Heart right ventricle (tissue), 16 donors: ENCODE results near the gene RBMX. TPM values are rescaled to one million over a fixed set of nuclear protein-coding genes. Genes with fewer than 3 reads are reported as not detected.

Source experiments
- ATAC-seq, 8 donors: fragments of 200-7000 bp; cut with Tn5 transposase; one replicate each; pipeline ENCODE4 v1.9.1; 2020; ENCODE audit warnings: mild to moderate bottlenecking in 8 of 8, moderate library complexity in 8 of 8, moderate number of reproducible peaks in 1 of 8
- DNase-seq, 2 donors: peaks; one replicate each; pipeline ENCODE4 v3.0.0-alpha.2; 2020
- H3K27ac ChIP-seq, 10 donors: fragments of 200-600 bp; sonication (generic) in 2 of 10; one replicate each; pipeline versions ENCODE4 v1.5.0 to v1.8.0; 2020 to 2022; ENCODE audit warnings: mild to moderate bottlenecking in 3 of 10
- H3K27me3 ChIP-seq, 7 donors: fragments of 200-600 bp; one replicate each; pipeline ENCODE4 v1.8.0; 2021 to 2022; ENCODE audit warnings: mild to moderate bottlenecking in 2 of 7
- H3K36me3 ChIP-seq, 9 donors: fragments of 200-600 bp; sonication (generic) in 1 of 9; one replicate each; pipeline versions ENCODE4 v1.5.0 to v1.8.0; 2020 to 2022; ENCODE audit warnings: mild to moderate bottlenecking in 2 of 9
- H3K4me1 ChIP-seq, 9 donors: fragments of 200-600 bp; sonication (generic) in 1 of 9; one replicate each; pipeline versions ENCODE4 v1.5.0 to v1.8.0; 2020 to 2022; ENCODE audit warnings: mild to moderate bottlenecking in 4 of 9
- H3K4me3 ChIP-seq, 10 donors: fragments of 200-600 bp; sonication (generic) in 2 of 10; one replicate each; pipeline versions ENCODE4 v1.5.0 to v1.8.0; 2020 to 2022; ENCODE audit warnings: mild to moderate bottlenecking in 7 of 10, moderate library complexity in 2 of 10
- H3K9me3 ChIP-seq, 11 donors: fragments of 200-600 bp in 10 of 11; sonication (generic) in 2 of 11; one replicate each; pipeline versions ENCODE4 v1.5.0 to v1.8.0; 2013 to 2022; ENCODE audit warnings: mild to moderate bottlenecking in 2 of 11, control low read depth in 1 of 11, moderate library complexity in 1 of 11
- WGBS, 2 donors: extraction: QIAGEN DNeasy Blood & Tissue Kit; methylation state at CpG; one replicate each; pipeline ENCODE4 v1.1.7; 2013; ENCODE audit warnings: inconsistent platforms in 1 of 2; 5-methylcytosine and 5-hydroxymethylcytosine counted together
- intact Hi-C, 10 donors: fragments of 100-400 bp; cut with DNase I; formaldehyde crosslinking; loops; one replicate each; pipeline versions ENCODE4 v1.11.1 to v1.14.2; 2022
- polyA plus RNA-seq, 2 donors: library from polyadenylated mRNA; stranded (reverse); fragments of 200-250 nt; gene quantifications; one replicate each; pipeline ENCODE4 v1.2.3, GENCODE V29; 2013
- total RNA-seq, 10 donors: library from RNA; stranded (reverse); fragmentation: NEBNext Ultra II Directional in 3 of 10; extraction: Animal tissue kit (Norgen Biotek cat#: 25700) in 3 of 10; gene quantifications; one replicate each; pipeline versions ENCODE4 v1.2.1 to v1.2.4, GENCODE V29; 2021 to 2023
- TF ChIP-seq, protein P1 (sequence below), 9 donors: fragments of 200-600 bp; sonication (generic) in 2 of 9; IDR thresholded peaks; one replicate each; pipeline versions ENCODE4 v1.5.0 to v1.8.0; 2021 to 2022; ENCODE audit warnings: antibody characterized with exemption in 9 of 9, mild to moderate bottlenecking in 5 of 9, moderate library complexity in 1 of 9
- donor health status: Arrhythmogenic right ventricular cardiomyopathy.
- donor health status: ischemic (EF 13 %, LVEDD 7.1; RV severe dilation, severe dysfunction).
- donor health status: healthy with polysubstance abuse.
- donor health status: DM: no; HTN: yes; CAD: no.
- donor health status: DM: no; HTN: no; CAD: no.
- donor health status: ischemic (EF 25% LVEDD 6.9; RV normal size, moderate dysfunction).
- donor health status: ischemic (EF 25% LVEDD 5.7; RV mildly dilated, moderate dysfunction).
- donor health status: healthy.
- donor health status: DM: yes; HTN: yes; CAD: no.
- donor health status: Ischemic cardiomyopathy.
- donor health status: ischemic (EF 35%, LVEDD 5.7; RV mildly dilated, moderate dysfunction).
- donor health status: nonischemic (EF 11% LVEDD 7.7; RV severe dilation, severe dysfunction).
- donor health status: DM: yes; HTN: yes; CAD: no.
- donor health status: PGD.
- donor health status: ischemic (EF 29% LVEDD 5.4; RV normal size, mild dysfunction).
- donor health status: nonischemic (EF 23%, LVEDD 6.1; RV moderate dilation, normal function).

Gene RBMX
- total and polyA plus RNA-seq, 12 donors = 45.0 to 107 (median 89.6) TPM

DNA sequence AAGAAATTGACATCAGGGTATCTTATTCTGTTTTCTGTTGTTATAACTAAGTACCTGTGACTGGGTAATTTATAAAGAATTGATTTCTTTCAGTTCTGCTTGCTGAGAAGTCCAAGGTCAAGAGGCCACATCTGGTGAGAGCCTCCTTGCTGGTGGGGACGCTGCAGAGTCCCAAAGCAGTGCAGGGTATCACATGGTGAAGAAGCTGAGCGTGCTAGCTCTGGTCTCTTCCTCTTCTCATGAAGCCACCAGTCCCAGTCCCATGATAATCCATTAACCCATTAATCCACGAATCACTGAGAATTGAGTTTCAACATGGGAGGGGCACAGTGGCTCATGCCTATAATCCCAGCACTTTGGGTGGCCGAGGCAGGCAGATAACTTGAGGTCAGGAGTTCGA lies 18.0 kb downstream of the RBMX start:
- peaks cover 0 to 82% (median 12%) of the 10 kb centered on the region in 9 donors for H3K36me3 ChIP-seq
- 68 to 74% methylated on average over 5 of the region's 5 CpGs for WGBS, 2 donors
- intact Hi-C loops = loop anchor here in 1 of 10 donors (10.0 kb wide), 1 partner anchor 88 kb away; no protein-coding TSS in a partner anchor

DNA sequence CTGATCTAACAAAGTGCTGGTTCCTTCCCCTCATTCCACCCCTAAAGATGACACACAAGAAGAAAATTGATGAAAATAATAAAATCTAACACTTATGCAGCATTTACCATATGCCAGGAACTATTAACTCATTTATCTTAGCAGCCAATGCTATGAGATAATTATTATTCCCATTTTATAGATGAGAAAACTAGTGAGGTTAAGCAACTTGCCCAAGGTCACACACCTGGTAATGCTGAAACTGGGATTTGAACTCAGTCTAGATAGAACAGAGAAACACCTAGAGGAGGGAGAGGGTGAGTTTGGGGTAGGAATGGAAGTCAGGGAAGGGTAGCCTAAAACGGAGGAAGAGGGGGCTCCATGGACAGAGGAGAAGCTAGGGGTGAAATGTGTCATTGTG lies 18.6 kb downstream of the RBMX start:
- H3K9me3 ChIP-seq = no peaks in the 10 kb centered on the region
- H3K36me3 ChIP-seq = peaks cover 0 to 75% (median 12%) of the 10 kb centered on the region in 9 donors
- peaks cover 0 to 25% (median 0%) of the 10 kb centered on the region in 9 donors for H3K4me1 ChIP-seq
- 88 to 90% methylated on average over 1 of the region's 1 CpG for WGBS, 2 donors
- TF ChIP-seq, protein P1, sequence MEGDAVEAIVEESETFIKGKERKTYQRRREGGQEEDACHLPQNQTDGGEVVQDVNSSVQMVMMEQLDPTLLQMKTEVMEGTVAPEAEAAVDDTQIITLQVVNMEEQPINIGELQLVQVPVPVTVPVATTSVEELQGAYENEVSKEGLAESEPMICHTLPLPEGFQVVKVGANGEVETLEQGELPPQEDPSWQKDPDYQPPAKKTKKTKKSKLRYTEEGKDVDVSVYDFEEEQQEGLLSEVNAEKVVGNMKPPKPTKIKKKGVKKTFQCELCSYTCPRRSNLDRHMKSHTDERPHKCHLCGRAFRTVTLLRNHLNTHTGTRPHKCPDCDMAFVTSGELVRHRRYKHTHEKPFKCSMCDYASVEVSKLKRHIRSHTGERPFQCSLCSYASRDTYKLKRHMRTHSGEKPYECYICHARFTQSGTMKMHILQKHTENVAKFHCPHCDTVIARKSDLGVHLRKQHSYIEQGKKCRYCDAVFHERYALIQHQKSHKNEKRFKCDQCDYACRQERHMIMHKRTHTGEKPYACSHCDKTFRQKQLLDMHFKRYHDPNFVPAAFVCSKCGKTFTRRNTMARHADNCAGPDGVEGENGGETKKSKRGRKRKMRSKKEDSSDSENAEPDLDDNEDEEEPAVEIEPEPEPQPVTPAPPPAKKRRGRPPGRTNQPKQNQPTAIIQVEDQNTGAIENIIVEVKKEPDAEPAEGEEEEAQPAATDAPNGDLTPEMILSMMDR (IDR thresholded peaks at IDR 0.05) = no peak
- no peak overlapping the region for H3K27ac ChIP-seq
- no peaks in the 10 kb centered on the region for H3K27me3 ChIP-seq
- intact Hi-C loops = loop anchor here in 1 of 10 donors (10.0 kb wide), 1 partner anchor 87 kb away; no protein-coding TSS in a partner anchor
- no peak for ATAC-seq
- H3K4me3 ChIP-seq = no peak overlapping the region
- no peak for DNase-seq

More for the DNA sequence above, 18.0 kb downstream of the RBMX start:
- H3K9me3 ChIP-seq = no peaks in the 10 kb centered on the region
- TF ChIP-seq, protein P1 (IDR thresholded peaks at IDR 0.05) = no peak
- no peak for DNase-seq
- no peak overlapping the region for H3K4me3 ChIP-seq
- no peak overlapping the region for H3K27ac ChIP-seq
- H3K4me1 ChIP-seq = peaks cover 0 to 28% (median 1%) of the 10 kb centered on the region in 9 donors
- ATAC-seq = no peak
- no peaks in the 10 kb centered on the region for H3K27me3 ChIP-seq

DNA sequence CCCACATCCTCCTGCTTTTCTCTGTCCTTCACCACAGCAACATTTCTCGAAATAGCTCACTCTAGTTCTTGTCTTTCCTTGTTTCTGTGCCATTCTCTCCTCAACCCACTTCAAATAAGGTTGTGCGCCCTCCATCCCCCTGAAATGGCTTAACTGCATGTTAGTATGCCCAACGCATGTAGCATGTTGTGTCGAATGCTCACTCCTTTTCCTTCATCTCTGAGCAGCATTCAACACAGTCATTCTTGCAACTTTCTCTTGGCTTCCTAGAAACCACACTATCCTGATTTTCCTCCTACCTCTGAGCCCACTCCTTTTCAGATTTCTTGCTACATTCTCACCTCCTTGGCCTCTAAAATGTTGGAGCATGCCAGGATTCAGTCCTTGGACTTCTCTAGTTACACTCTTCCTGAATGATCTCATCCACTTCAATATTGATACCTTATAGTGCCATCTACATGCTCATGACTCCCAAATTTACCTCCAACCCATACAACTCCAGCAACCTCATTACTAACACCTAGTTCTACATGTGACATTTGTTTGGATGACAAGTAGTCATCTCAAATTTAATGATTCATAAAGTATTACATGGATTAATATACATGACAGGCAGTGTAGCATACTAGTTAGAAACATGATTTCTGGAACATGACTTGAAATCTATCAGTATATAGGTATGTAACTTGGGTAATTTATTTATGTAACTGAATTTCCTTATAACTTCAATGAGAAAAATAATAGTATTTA lies 22.3 kb downstream of the RBMX start:
- Histone ChIP-seq H3K4me3 (no peak overlapping the region), H3K36me3 (peaks cover 0 to 80% (median 12%) of the 10 kb centered on the region in 9 donors), H3K27ac (no peak overlapping the region), H3K27me3 (no peaks in the 10 kb centered on the region), H3K4me1 (peaks cover 0 to 20% (median 3%) of the 10 kb centered on the region in 9 donors), H3K9me3 (no peaks in the 10 kb centered on the region)
- intact Hi-C loops = loop anchor here in 1 of 10 donors (10.0 kb wide), 1 partner anchor 93 kb away; no protein-coding TSS in a partner anchor
- ATAC-seq = no peak
- no peak for DNase-seq
- TF ChIP-seq, protein P1 (IDR thresholded peaks at IDR 0.05) = no peak
- 95 to 98% methylated on average over 4 of the region's 4 CpGs for WGBS, 2 donors

DNA sequence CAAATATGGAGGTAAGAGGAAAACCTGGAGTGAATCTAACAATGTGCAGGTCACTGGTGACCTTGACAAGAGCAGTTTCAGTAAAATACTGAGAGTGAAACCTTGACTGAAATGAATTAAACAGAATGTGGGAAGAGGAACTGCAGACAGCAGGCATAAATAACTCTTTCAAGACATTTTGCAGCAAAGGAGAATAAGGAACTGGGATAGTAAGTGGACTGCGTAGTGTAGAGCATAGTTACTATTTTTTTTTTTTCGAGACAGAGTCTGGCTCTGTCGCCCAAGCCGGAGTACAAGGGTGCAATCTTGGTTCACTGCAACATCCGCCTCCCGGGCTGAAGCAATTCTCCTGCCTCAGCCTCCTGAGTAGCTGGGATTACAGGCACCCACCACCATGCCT lies 24.0 kb downstream of the RBMX start:
- DNase-seq (no peak), ATAC-seq (peak in 4 of 8 donors; percentile 19 to 58 (median 38))
- Histone ChIP-seq H3K4me3 (no peak overlapping the region), H3K36me3 (peaks cover 0 to 72% (median 9%) of the 10 kb centered on the region in 9 donors), H3K27me3 (no peaks in the 10 kb centered on the region), H3K27ac (peak overlapping the region in 1 of 10 donors; percentile 34), H3K9me3 (no peaks in the 10 kb centered on the region), H3K4me1 (peaks cover 0 to 20% (median 3%) of the 10 kb centered on the region in 9 donors)
- 87 to 100% methylated on average over 6 of the region's 6 CpGs for WGBS, 2 donors
- TF ChIP-seq, protein P1 (IDR thresholded peaks at IDR 0.05) = no peak
- intact Hi-C loops = loop anchor here in 1 of 10 donors (10.0 kb wide), 1 partner anchor 92 kb away; no protein-coding TSS in a partner anchor
